Neural cell (in vitro differentiated cells): ENCODE results near the gene MTFMT. TPM values are rescaled to one million over a fixed set of nuclear protein-coding genes. Genes with fewer than 3 reads are reported as not detected.
"Not testable (repeated sequence)": the region's sequence is repeated elsewhere in the genome, so short reads cannot be mapped to it uniquely, and the experiment has no call there.

ENCODE experiments used
- H2AFZ ChIP-seq: fragments of 200-600, 300-800 bp; sonication (generic), shearing (Covaris generic); 2 replicates; pipeline ENCODE4 v1.6.0; 2014; ENCODE audit warnings: low read depth, mild to moderate bottlenecking, antibody characterized with exemption, low read length, moderate library complexity
- H3F3A ChIP-seq: fragments of 200-600 bp; shearing (Covaris generic); 2 replicates; pipeline ENCODE4 v1.6.1; 2016; ENCODE audit warnings: mild to moderate bottlenecking, moderate library complexity, mixed read lengths, antibody characterized with exemption, low read length; ENCODE audit not compliant: insufficient read depth, poor library complexity, severe bottlenecking
- H3K27ac ChIP-seq: fragments of 200-600, 300-800 bp; sonication (generic), shearing (Covaris generic); 2 replicates; pipeline ENCODE4 v1.5.1; 2014; ENCODE audit warnings: mild to moderate bottlenecking, low read length, moderate library complexity
- H3K27me3 ChIP-seq: fragments of 300-800, 200-600 bp; sonication (generic), shearing (Covaris generic); 2 replicates; pipeline ENCODE4 v1.6.0; 2014; ENCODE audit warnings: mild to moderate bottlenecking, low read depth, low read length, moderate library complexity; ENCODE audit not compliant: insufficient read depth
- H3K36me3 ChIP-seq: fragments of 300-800, 200-600 bp; sonication (generic), shearing (Covaris generic); 2 replicates; pipeline ENCODE4 v1.5.1; 2014; ENCODE audit warnings: mild to moderate bottlenecking, antibody characterized with exemption, low read length, moderate library complexity; ENCODE audit not compliant: insufficient read depth
- H3K4me2 ChIP-seq: fragments of 300-800, 200-600 bp; sonication (generic), shearing (Covaris generic); 2 replicates; pipeline ENCODE4 v1.6.0; 2014; ENCODE audit warnings: mild to moderate bottlenecking, low read length
- H3K4me3 ChIP-seq: fragments of 300-800, 200-600 bp; sonication (generic), shearing (Covaris generic); 2 replicates; pipeline ENCODE4 v1.5.1; 2014; ENCODE audit warnings: mild to moderate bottlenecking, low read length, moderate library complexity
- H3K79me2 ChIP-seq: fragments of 200-600 bp; shearing (Covaris generic); replicated peaks from 2 replicates; pipeline ENCODE4 v1.6.0; 2014; ENCODE audit warnings: mild to moderate bottlenecking, low read length, moderate library complexity; ENCODE audit not compliant: insufficient read depth
- H3K9ac ChIP-seq: fragments of 300-800, 200-600 bp; sonication (generic), shearing (Covaris generic); 2 replicates; pipeline ENCODE4 v1.6.1; 2016; ENCODE audit warnings: mild to moderate bottlenecking, low read length, mixed read lengths
- H3K9me2 ChIP-seq: fragments of 200-600 bp; shearing (Covaris generic); 2 replicates; pipeline ENCODE4 v1.6.1; 2016; ENCODE audit warnings: mild to moderate bottlenecking, low read length, mixed read lengths; ENCODE audit not compliant: insufficient read depth
- H3K9me3 ChIP-seq: fragments of 200-600, 300-800 bp; sonication (generic), shearing (Covaris generic); 2 replicates; pipeline ENCODE4 v1.6.1; 2016; ENCODE audit warnings: mild to moderate bottlenecking, mixed run types, low read length, moderate library complexity, mixed read lengths
- H4K20me1 ChIP-seq: fragments of 200-600 bp; shearing (Covaris generic); 2 replicates; pipeline ENCODE4 v1.6.1; 2016; ENCODE audit warnings: mild to moderate bottlenecking, mixed run types; ENCODE audit not compliant: insufficient read depth
- CTCF ChIP-seq: fragments of 450-650 bp; IDR thresholded peaks from 2 replicates; pipeline ENCODE4 v1.5.1; 2014; ENCODE audit warnings: antibody characterized with exemption, mild to moderate bottlenecking, moderate library complexity; ENCODE audit not compliant: poor library complexity, severe bottlenecking
- EP300 ChIP-seq: fragments of 450-650 bp; conservative IDR thresholded peaks from 2 replicates; pipeline ENCODE4 v1.6.1; 2014; ENCODE audit warnings: antibody characterized with exemption, mild to moderate bottlenecking, moderate library complexity; ENCODE audit not compliant: poor library complexity, severe bottlenecking
- EZH2 ChIP-seq: fragments of 200-600, 300-800 bp; shearing (Covaris generic), sonication (generic); IDR thresholded peaks from 2 replicates; pipeline ENCODE4 v1.6.1; 2014; ENCODE audit warnings: antibody characterized with exemption, low read length, borderline replicate concordance, mild to moderate bottlenecking; ENCODE audit not compliant: insufficient read depth, poor library complexity, severe bottlenecking
- MXI1 ChIP-seq: fragments of 450-650 bp; conservative IDR thresholded peaks from 2 replicates; pipeline ENCODE4 v1.6.1; 2014; ENCODE audit warnings: antibody characterized with exemption, mild to moderate bottlenecking; ENCODE audit not compliant: poor library complexity, severe bottlenecking
- POLR2AphosphoS5 ChIP-seq: IDR thresholded peaks from 2 replicates; pipeline ENCODE4 v1.6.1; 2012
- RAD21 ChIP-seq: fragments of 450-650 bp; conservative IDR thresholded peaks from 2 replicates; pipeline ENCODE4 v1.6.1; 2014; ENCODE audit warnings: antibody characterized with exemption, mild to moderate bottlenecking, moderate library complexity
- REST ChIP-seq: IDR thresholded peaks from 2 replicates; pipeline ENCODE4 v1.6.1; 2012; ENCODE audit warnings: borderline replicate concordance
- SMC3 ChIP-seq: fragments of 450-650 bp; conservative IDR thresholded peaks from 2 replicates; pipeline ENCODE4 v1.6.1; 2014; ENCODE audit warnings: antibody characterized with exemption, mild to moderate bottlenecking, moderate library complexity; ENCODE audit not compliant: poor library complexity
- TAF1 ChIP-seq: IDR thresholded peaks from 2 replicates; pipeline ENCODE4 v1.6.1; 2012; ENCODE audit warnings: low read depth
- polyA plus RNA-seq: library from polyadenylated mRNA; depleted of rRNA; stranded (reverse); fragments of >200 nt; gene quantifications from 2 replicates; pipeline ENCODE4 v1.2.3, GENCODE V29; 2014

The MTFMT gene
- polyA plus RNA-seq, 1 donor from 2014 or later = 21.3 TPM

GRCh38 chr15:65077291-65077980, 48.0 kb upstream of the MTFMT start:
- no peaks in the 10 kb centered on the region for H3F3A ChIP-seq
- no peak overlapping the region for H3K27ac ChIP-seq
- no peaks in the 10 kb centered on the region for H3K36me3 ChIP-seq
- no peaks in the 10 kb centered on the region for H3K79me2 ChIP-seq
- no peak overlapping the region for H3K4me2 ChIP-seq
- no peak for TF ChIP-seq CTCF
- TF ChIP-seq SMC3 = no peak
- TF ChIP-seq EZH2 = no peak
- no peak for TF ChIP-seq EP300
- TF ChIP-seq RAD21 = no peak
- TF ChIP-seq TAF1 = no peak
- TF ChIP-seq REST = no peak
- no peak for TF ChIP-seq MXI1
- TF ChIP-seq POLR2AphosphoS5 = no peak
- no peaks in the 10 kb centered on the region for H4K20me1 ChIP-seq
- H3K27me3 ChIP-seq = peaks cover 4% of the 10 kb centered on the region
- no peaks in the 10 kb centered on the region for H3K9me3 ChIP-seq
- no peak overlapping the region for H3K9ac ChIP-seq
- no peak overlapping the region for H2AFZ ChIP-seq
- H3K9me2 ChIP-seq = no peaks in the 10 kb centered on the region
- no peak overlapping the region for H3K4me3 ChIP-seq

GRCh38 chr15:65076486-65077290, 47.2 kb upstream of the MTFMT start, which contains the start of gene KBTBD13:
KBTBD13 (plus strand) TSS chr15:65076746; CDS start chr15:65076816, 70 bp downstream.
- no peak within 1 kb of the TSS for H3K4me3 ChIP-seq
- no peak within 1 kb of the TSS for H3K27ac ChIP-seq
- H3K9me3 ChIP-seq = no peaks in the 10 kb centered on the region
- H3K36me3 ChIP-seq = no peaks in the 10 kb centered on the region
- no peaks in the 10 kb centered on the region for H3K9me2 ChIP-seq
- H2AFZ ChIP-seq = no peak within 1 kb of the TSS
- no peak within 1 kb of the TSS for H3K4me2 ChIP-seq
- H4K20me1 ChIP-seq = no peaks in the 10 kb centered on the region
- H3K27me3 ChIP-seq = peaks cover 4% of the 10 kb centered on the region
- H3K79me2 ChIP-seq = no peaks in the 10 kb centered on the region
- no peak within 1 kb of the TSS for H3K9ac ChIP-seq
- H3F3A ChIP-seq = no peaks in the 10 kb centered on the region
- no peak for TF ChIP-seq RAD21
- TF ChIP-seq SMC3 = no peak
- TF ChIP-seq EZH2 = no peak
- no peak for TF ChIP-seq TAF1

GRCh38 chr15:65075607-65076395, 46.4 kb upstream of the MTFMT start:
- H3F3A ChIP-seq, H3K4me2 ChIP-seq, H4K20me1 ChIP-seq, H3K27ac ChIP-seq, H3K9ac ChIP-seq, H2AFZ ChIP-seq, H3K9me2 ChIP-seq, H3K79me2 ChIP-seq, H3K4me3 ChIP-seq, H3K27me3 ChIP-seq, H3K36me3 ChIP-seq, H3K9me3 ChIP-seq: not testable (repeated sequence)

GRCh38 chr15:65074946-65075345, 45.5 kb upstream of the MTFMT start:
- not testable (repeated sequence) for H3K4me3 ChIP-seq, H3K9me3 ChIP-seq, H4K20me1 ChIP-seq, H3K27ac ChIP-seq, H3K79me2 ChIP-seq, H3K9me2 ChIP-seq, H3K36me3 ChIP-seq, H3F3A ChIP-seq, H2AFZ ChIP-seq, H3K27me3 ChIP-seq, H3K9ac ChIP-seq, H3K4me2 ChIP-seq
